WTC11 (cell line): Measurements from ENCODE around the gene CUL9.

Source experiments
- IRF2 ChIP-seq: sonication (generic); formaldehyde crosslinking; IDR thresholded peaks from 2 replicates; pipeline ENCODE4 v1.8.0; 2022; ENCODE audit warnings: low read depth, missing genetic modification reagents, borderline replicate concordance
- ZNF232 ChIP-seq: sonication (generic); formaldehyde crosslinking; IDR thresholded peaks from 2 replicates; pipeline ENCODE4 v1.8.0; 2022; ENCODE audit warnings: mild to moderate bottlenecking, missing genetic modification reagents
- TF ChIP-seq, protein P1 (sequence below): fragments of 200-600 bp; IDR thresholded peaks from 2 replicates; pipeline ENCODE4 v1.8.0; 2022; ENCODE audit warnings: antibody characterized with exemption
- TF ChIP-seq, protein P2 (sequence below): sonication (generic); formaldehyde crosslinking; IDR thresholded peaks from 2 replicates; pipeline ENCODE4 v1.8.0; 2022; ENCODE audit warnings: mild to moderate bottlenecking, missing genetic modification reagents
- TF ChIP-seq, protein P3 (sequence below): sonication (generic); formaldehyde crosslinking; conservative IDR thresholded peaks from 2 replicates; pipeline ENCODE4 v1.8.1; 2023; ENCODE audit warnings: mild to moderate bottlenecking, low read depth, missing genetic modification reagents, moderate library complexity
- TF ChIP-seq, protein P4 (sequence below): sonication (generic); formaldehyde crosslinking; IDR thresholded peaks from 2 replicates; pipeline ENCODE4 v1.8.1; 2023; ENCODE audit warnings: mild to moderate bottlenecking, missing genetic modification reagents

DNA sequence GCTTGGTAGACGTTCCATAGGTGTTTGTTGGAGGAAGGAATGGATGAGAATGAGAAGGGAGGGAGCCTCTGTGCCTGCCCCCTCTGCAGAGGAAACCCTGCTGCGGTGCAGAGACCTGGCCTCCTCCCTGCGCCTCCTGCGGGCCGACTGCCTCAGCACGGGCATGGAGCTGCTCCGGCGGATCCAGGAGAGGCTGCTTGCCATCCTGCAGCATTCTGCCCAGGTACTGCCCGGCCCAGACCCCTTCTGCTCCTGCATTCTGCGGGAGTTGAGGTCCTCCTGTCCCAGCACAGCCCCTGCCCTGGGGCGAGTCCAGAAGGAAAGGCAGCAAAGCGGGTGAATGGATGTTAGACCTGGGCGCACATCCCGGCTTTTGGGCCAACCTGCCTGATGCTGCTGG is 41.2 kb downstream of the CUL9 start:
- TF ChIP-seq IRF2 (CRISPR knock-in tag) (no peak), ZNF232 (CRISPR knock-in tag) (no peak)
- TF ChIP-seq, protein P1, sequence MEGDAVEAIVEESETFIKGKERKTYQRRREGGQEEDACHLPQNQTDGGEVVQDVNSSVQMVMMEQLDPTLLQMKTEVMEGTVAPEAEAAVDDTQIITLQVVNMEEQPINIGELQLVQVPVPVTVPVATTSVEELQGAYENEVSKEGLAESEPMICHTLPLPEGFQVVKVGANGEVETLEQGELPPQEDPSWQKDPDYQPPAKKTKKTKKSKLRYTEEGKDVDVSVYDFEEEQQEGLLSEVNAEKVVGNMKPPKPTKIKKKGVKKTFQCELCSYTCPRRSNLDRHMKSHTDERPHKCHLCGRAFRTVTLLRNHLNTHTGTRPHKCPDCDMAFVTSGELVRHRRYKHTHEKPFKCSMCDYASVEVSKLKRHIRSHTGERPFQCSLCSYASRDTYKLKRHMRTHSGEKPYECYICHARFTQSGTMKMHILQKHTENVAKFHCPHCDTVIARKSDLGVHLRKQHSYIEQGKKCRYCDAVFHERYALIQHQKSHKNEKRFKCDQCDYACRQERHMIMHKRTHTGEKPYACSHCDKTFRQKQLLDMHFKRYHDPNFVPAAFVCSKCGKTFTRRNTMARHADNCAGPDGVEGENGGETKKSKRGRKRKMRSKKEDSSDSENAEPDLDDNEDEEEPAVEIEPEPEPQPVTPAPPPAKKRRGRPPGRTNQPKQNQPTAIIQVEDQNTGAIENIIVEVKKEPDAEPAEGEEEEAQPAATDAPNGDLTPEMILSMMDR: no peak
- TF ChIP-seq, protein P2, sequence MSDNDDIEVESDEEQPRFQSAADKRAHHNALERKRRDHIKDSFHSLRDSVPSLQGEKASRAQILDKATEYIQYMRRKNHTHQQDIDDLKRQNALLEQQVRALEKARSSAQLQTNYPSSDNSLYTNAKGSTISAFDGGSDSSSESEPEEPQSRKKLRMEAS (CRISPR knock-in tag): no peak
- TF ChIP-seq, protein P3, sequence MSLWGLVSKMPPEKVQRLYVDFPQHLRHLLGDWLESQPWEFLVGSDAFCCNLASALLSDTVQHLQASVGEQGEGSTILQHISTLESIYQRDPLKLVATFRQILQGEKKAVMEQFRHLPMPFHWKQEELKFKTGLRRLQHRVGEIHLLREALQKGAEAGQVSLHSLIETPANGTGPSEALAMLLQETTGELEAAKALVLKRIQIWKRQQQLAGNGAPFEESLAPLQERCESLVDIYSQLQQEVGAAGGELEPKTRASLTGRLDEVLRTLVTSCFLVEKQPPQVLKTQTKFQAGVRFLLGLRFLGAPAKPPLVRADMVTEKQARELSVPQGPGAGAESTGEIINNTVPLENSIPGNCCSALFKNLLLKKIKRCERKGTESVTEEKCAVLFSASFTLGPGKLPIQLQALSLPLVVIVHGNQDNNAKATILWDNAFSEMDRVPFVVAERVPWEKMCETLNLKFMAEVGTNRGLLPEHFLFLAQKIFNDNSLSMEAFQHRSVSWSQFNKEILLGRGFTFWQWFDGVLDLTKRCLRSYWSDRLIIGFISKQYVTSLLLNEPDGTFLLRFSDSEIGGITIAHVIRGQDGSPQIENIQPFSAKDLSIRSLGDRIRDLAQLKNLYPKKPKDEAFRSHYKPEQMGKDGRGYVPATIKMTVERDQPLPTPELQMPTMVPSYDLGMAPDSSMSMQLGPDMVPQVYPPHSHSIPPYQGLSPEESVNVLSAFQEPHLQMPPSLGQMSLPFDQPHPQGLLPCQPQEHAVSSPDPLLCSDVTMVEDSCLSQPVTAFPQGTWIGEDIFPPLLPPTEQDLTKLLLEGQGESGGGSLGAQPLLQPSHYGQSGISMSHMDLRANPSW (CRISPR knock-in tag): no peak
- TF ChIP-seq, protein P4, sequence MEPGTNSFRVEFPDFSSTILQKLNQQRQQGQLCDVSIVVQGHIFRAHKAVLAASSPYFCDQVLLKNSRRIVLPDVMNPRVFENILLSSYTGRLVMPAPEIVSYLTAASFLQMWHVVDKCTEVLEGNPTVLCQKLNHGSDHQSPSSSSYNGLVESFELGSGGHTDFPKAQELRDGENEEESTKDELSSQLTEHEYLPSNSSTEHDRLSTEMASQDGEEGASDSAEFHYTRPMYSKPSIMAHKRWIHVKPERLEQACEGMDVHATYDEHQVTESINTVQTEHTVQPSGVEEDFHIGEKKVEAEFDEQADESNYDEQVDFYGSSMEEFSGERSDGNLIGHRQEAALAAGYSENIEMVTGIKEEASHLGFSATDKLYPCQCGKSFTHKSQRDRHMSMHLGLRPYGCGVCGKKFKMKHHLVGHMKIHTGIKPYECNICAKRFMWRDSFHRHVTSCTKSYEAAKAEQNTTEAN (CRISPR knock-in tag): no peak
